GM12864 (cell line): Measurements from ENCODE around the gene PPP1R14B.

Experiments
- DNase-seq: peaks from one replicate; pipeline ENCODE4 v3.0.0-alpha.2; 2011; ENCODE audit warnings: low read depth
- H3K4me3 ChIP-seq: 2 replicates; pipeline ENCODE4 v1.5.1; 2011; ENCODE audit warnings: mild to moderate bottlenecking, low read depth, low read length, control low read depth
- CTCF ChIP-seq: IDR thresholded peaks from 2 replicates; pipeline ENCODE4 v1.5.1; 2011; ENCODE audit warnings: low read depth, mild to moderate bottlenecking, moderate library complexity, low read length, control low read depth, inconsistent platforms; ENCODE audit errors: missing control alignments

Gene PPP1R14B

DNA sequence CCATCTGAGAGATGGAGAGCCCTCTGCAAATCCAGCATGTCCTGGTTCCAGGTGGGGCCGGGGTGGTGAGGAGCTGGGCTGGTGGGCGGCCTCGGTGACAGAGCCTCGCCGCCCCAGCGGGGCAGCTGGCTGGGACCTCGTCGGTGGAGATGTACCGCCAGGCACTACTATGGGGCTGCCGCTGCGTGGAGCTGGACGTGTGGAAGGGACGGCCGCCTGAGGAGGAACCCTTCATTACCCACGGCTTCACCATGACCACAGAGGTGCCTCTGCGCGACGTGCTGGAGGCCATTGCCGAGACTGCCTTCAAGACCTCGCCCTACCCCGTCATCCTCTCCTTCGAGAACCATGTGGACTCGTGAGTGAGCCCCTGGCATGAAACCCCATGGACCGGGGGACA, 11.6 kb upstream of the PPP1R14B start:
- TF ChIP-seq CTCF = no peak
- no peak overlapping the region for H3K4me3 ChIP-seq
- DNase-seq = no peak

- no peak for TF ChIP-seq CTCF
- DNase-seq = no peak
- H3K4me3 ChIP-seq = no peak overlapping the region
Observed at GRCh38 chr11:64256300-64256699, 9.6 kb upstream of the PPP1R14B start.

- no peak for TF ChIP-seq CTCF
- no peak for DNase-seq
- no peak overlapping the region for H3K4me3 ChIP-seq
Observed at GRCh38 chr11:64255135-64256128, 8.7 kb upstream of the PPP1R14B start.

DNA sequence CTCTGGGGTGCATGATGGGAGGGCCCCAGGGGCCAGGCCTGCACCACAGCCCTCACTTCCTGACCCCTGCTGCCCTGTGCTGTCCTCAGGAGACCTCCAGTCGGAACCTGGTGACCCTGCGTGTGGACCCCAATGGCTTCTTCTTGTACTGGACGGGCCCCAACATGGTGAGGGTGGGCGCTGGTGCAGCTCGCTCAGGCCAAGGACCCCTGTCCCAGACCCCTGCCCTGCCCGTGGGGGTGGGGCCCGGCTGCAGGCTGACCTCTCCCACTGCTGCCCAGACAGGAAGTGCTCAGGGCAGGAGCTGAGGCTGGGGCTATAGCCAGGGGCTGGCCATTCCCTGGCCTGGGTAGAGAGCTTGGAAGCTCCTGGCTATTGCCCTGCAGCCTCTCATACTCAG, 7.6 kb upstream of the PPP1R14B start:
- no peak overlapping the region for H3K4me3 ChIP-seq
- TF ChIP-seq CTCF = no peak
- DNase-seq = no peak

DNA sequence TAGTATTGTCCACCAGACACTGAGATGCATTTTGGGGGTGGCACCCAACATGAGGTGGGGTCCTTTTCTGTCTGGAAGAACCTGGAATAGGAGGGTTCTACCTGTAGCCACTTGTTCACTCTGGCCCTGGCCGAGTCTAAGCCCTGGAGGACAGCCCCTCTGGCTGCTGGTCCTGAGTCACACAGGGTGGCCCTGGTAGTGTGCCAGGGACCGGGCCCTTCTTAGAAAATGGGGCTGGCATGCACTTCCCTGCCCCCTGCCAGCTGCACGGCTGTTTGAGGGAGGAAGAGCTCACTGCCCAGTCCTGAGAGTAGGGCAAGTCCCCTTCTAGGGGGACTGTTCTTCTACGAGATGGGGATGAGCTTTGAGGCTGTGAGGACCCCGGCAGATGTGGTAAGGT, 6.7 kb upstream of the PPP1R14B start:
- no peak for DNase-seq
- no peak for TF ChIP-seq CTCF
- H3K4me3 ChIP-seq = no peak overlapping the region

DNA sequence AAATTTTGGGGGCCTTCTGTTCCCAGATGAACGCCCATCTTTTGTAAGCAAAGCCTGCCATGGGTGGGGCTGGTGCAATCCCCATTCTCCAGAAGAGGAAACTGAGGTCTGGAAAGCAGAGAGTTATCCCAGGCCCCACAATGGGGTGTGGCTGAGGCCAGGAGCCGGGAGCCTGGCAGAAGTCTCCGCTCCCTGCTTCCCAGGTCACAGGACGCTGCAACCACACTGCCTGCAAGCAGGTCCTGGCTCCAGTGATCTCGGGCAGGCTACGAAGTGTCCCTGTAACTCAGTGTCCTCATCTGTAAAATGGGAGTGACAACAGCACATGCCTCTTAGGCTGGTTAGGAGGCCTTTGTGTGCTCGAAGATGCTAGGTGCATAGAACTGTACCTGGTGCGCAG, 6.3 kb upstream of the PPP1R14B start:
- no peak for TF ChIP-seq CTCF
- DNase-seq = no peak
- no peak overlapping the region for H3K4me3 ChIP-seq
